ENCODE measurements around the gene R3HDM2. TPM values are rescaled to one million over a fixed set of nuclear protein-coding genes. Genes with fewer than 3 reads are reported as not detected.

Gene R3HDM2
- total and polyA plus RNA-seq, 8 donors: 14.5 to 39.8 (median 24.4) TPM

GRCh38 chr12:57273516-57273915 is 157.3 kb downstream of the R3HDM2 start:
- H3K36me3 ChIP-seq: peaks cover 0 to 13% (median 12%) of the 10 kb centered on the region in 3 donors
- no peak for DNase-seq
- TF ChIP-seq CTCF (IDR thresholded peaks at IDR 0.05): no peak
- ATAC-seq: no peak
- H3K27ac ChIP-seq: no peak overlapping the region
- H3K4me1 ChIP-seq: no peaks in the 10 kb centered on the region
- intact Hi-C loops (cut with DNase I): no loop called here
- H3K9me3 ChIP-seq: no peaks in the 10 kb centered on the region
- FAIRE-seq: no peak
- H3K4me3 ChIP-seq: no peak overlapping the region
- H3K27me3 ChIP-seq: no peaks in the 10 kb centered on the region

- TF ChIP-seq CTCF (IDR thresholded peaks at IDR 0.05): no peak
- peaks cover 0 to 18% (median 15%) of the 10 kb centered on the region in 3 donors for H3K36me3 ChIP-seq
- intact Hi-C loops (cut with DNase I): no loop called here
Measured at GRCh38 chr12:57272337-57273151, 158.3 kb downstream of the R3HDM2 start.

GRCh38 chr12:57270966-57271470 is 159.8 kb downstream of the R3HDM2 start:
- H3K4me1 ChIP-seq: no peaks in the 10 kb centered on the region
- WGBS, 2 donors: 88 to 92% methylated on average over 1 of the region's 1 CpG
- TF ChIP-seq CTCF (IDR thresholded peaks at IDR 0.05): no peak
- H3K4me3 ChIP-seq: no peak overlapping the region
- intact Hi-C loops (cut with DNase I): no loop called here
- DNase-seq (no peak), ATAC-seq (no peak), FAIRE-seq (no peak)
- no peak overlapping the region for H3K27ac ChIP-seq
- H3K36me3 ChIP-seq: peaks cover 0 to 27% (median 15%) of the 10 kb centered on the region in 3 donors
- H3K9me3 ChIP-seq: no peaks in the 10 kb centered on the region
- no peaks in the 10 kb centered on the region for H3K27me3 ChIP-seq

More at GRCh38 chr12:57272337-57273151, 158.3 kb downstream of the R3HDM2 start:
- Histone ChIP-seq H3K27ac (no peak overlapping the region), H3K9me3 (no peaks in the 10 kb centered on the region), H3K4me1 (no peaks in the 10 kb centered on the region), H3K27me3 (no peaks in the 10 kb centered on the region), H3K4me3 (no peak overlapping the region)
- FAIRE-seq (no peak), ATAC-seq (no peak), DNase-seq (no peak)
- WGBS, 2 donors: 70 to 71% methylated on average over 6 to 7 of the region's 7 CpGs

- Histone ChIP-seq H3K4me1 (no peaks in the 10 kb centered on the region), H3K36me3 (peaks cover 0 to 31% (median 15%) of the 10 kb centered on the region in 3 donors), H3K27ac (no peak overlapping the region), H3K9me3 (no peaks in the 10 kb centered on the region), H3K27me3 (no peaks in the 10 kb centered on the region), H3K4me3 (no peak overlapping the region)
- no peak for TF ChIP-seq CTCF (IDR thresholded peaks at IDR 0.05)
- DNase-seq (no peak), FAIRE-seq (no peak), ATAC-seq (no peak)
- 91% methylated on average over 7 of the region's 7 CpGs for WGBS, 2 donors
- intact Hi-C loops (cut with DNase I): no loop called here
Measured at GRCh38 chr12:57268264-57268663, 162.6 kb downstream of the R3HDM2 start.

- Histone ChIP-seq H3K27ac (no peak overlapping the region), H3K36me3 (peaks cover 0 to 31% (median 15%) of the 10 kb centered on the region in 3 donors), H3K27me3 (no peaks in the 10 kb centered on the region), H3K9me3 (no peaks in the 10 kb centered on the region), H3K4me1 (no peaks in the 10 kb centered on the region), H3K4me3 (no peak overlapping the region)
- intact Hi-C loops (cut with DNase I): no loop called here
- DNase-seq: no peak
- no peak for ATAC-seq
- FAIRE-seq: no peak
- no peak for TF ChIP-seq CTCF (IDR thresholded peaks at IDR 0.05)
Measured at GRCh38 chr12:57266681-57267080, 164.2 kb downstream of the R3HDM2 start.
